ENCODE results near the gene SORCS2. TPM values are rescaled to one million over a fixed set of nuclear protein-coding genes. Genes with fewer than 3 reads are reported as not detected.

Gene SORCS2
- total RNA-seq, 4 donors from 2014 or later = 0.53 to 9.9 (median 0.90) TPM

DNA sequence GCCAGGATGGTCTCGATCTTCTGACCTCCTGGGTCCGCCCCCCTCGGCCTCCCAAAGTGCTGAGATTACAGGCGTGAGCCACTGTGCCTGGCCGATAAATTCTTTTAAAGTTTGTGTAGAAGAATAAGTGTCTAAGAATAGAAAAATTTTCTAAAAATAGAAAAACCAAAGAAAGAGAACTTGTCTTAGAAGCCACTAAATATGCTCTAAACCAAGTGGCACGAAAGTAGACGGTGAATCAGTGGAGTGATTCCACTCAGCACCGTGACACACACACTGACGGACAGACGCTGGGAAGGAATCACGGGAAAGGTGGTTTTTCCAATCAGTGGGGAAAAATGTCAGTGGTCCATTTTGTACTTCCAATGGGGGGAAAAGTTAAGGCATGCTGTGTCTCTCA lies 315.0 kb downstream of the SORCS2 start:
- Histone ChIP-seq H3K27me3 (no peaks in the 10 kb centered on the region), H3K27ac (no peak overlapping the region), H3K4me1 (no peaks in the 10 kb centered on the region), H3K36me3 (no peaks in the 10 kb centered on the region), H3K4me3 (no peak overlapping the region), H3K9me3 (no peaks in the 10 kb centered on the region)
- no peak for DNase-seq
- TF ChIP-seq, protein P1, sequence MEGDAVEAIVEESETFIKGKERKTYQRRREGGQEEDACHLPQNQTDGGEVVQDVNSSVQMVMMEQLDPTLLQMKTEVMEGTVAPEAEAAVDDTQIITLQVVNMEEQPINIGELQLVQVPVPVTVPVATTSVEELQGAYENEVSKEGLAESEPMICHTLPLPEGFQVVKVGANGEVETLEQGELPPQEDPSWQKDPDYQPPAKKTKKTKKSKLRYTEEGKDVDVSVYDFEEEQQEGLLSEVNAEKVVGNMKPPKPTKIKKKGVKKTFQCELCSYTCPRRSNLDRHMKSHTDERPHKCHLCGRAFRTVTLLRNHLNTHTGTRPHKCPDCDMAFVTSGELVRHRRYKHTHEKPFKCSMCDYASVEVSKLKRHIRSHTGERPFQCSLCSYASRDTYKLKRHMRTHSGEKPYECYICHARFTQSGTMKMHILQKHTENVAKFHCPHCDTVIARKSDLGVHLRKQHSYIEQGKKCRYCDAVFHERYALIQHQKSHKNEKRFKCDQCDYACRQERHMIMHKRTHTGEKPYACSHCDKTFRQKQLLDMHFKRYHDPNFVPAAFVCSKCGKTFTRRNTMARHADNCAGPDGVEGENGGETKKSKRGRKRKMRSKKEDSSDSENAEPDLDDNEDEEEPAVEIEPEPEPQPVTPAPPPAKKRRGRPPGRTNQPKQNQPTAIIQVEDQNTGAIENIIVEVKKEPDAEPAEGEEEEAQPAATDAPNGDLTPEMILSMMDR (IDR thresholded peaks at IDR 0.05) = no peak
- no peak for TF ChIP-seq POLR2A (IDR thresholded peaks at IDR 0.05)

DNA sequence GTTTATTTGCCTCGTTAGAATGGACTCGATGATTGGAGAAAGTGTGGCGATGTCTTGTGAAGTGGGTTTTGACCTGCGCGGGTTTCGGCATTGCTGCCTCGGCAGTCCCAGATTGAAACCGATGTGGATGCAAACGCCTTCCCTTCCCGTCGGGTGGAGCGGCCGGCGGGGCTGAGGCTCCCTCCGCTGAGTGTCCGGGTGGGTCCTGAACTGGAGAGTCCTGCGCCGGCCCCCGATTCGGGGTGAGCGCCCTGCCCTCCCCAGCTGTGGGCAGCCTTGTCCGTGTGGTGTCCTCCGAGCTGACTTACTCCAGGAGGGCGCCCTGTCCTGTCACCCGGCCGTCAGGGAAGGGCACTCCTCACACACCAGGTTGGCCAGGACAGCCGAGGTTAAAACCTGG lies 317.7 kb downstream of the SORCS2 start:
- no peak overlapping the region for H3K4me3 ChIP-seq
- TF ChIP-seq POLR2A (IDR thresholded peaks at IDR 0.05) = no peak
- H3K4me1 ChIP-seq = no peaks in the 10 kb centered on the region
- no peak for DNase-seq
- H3K27ac ChIP-seq = no peak overlapping the region
- H3K36me3 ChIP-seq = no peaks in the 10 kb centered on the region
- H3K27me3 ChIP-seq = no peaks in the 10 kb centered on the region
- H3K9me3 ChIP-seq = no peaks in the 10 kb centered on the region

DNA sequence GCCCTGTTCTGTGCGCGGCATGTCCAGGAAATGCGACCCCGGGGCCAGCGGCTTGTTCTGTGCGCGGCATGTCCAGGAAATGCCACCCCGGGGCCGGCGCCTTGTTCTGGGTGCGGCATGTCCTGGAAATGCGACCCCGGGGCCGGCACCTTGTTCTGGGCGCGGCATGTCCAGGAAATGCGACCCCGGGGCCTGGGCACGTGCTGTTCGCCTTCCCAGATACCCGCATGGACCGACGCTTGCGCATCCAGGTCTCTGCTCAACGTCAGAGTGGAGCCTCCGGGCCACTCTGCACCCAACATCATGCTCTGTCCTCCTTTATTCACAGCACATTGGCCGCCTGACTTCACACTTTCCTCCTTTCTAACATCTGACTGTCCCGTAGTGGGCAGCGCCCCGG lies 318.2 kb downstream of the SORCS2 start:
- H3K27me3 ChIP-seq = no peaks in the 10 kb centered on the region
- H3K9me3 ChIP-seq = no peaks in the 10 kb centered on the region
- no peak overlapping the region for H3K27ac ChIP-seq
- no peak overlapping the region for H3K4me3 ChIP-seq
- H3K36me3 ChIP-seq = no peaks in the 10 kb centered on the region
- TF ChIP-seq, protein P1 (IDR thresholded peaks at IDR 0.05) = no peak
- no peak for TF ChIP-seq POLR2A (IDR thresholded peaks at IDR 0.05)
- no peaks in the 10 kb centered on the region for H3K4me1 ChIP-seq
- DNase-seq = no peak

DNA sequence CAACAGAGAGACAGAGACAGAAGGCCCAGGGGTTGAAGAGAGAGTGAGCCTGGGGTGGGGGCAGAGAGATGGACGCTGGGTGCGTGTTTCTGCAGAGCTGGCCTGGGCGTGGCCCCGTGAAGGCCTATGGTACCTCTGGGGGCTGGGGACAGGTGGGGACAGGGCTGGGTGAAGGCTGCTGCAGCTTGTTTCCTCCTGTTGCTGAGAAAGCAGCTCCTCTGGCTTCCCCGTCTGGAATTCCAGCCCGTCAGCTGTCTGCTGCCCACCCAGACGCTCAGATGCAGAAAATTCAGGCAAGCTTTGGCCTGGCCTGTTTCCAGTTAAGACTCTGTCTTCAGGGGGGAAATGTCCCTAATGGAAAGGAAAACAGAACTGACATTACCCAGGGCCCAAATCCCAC lies 319.2 kb downstream of the SORCS2 start:
- Histone ChIP-seq H3K27me3 (no peaks in the 10 kb centered on the region), H3K4me3 (no peak overlapping the region), H3K27ac (no peak overlapping the region), H3K9me3 (no peaks in the 10 kb centered on the region), H3K4me1 (no peaks in the 10 kb centered on the region), H3K36me3 (no peaks in the 10 kb centered on the region)
- no peak for TF ChIP-seq POLR2A (IDR thresholded peaks at IDR 0.05)
- TF ChIP-seq, protein P1 (IDR thresholded peaks at IDR 0.05) = no peak
- no peak for DNase-seq

DNA sequence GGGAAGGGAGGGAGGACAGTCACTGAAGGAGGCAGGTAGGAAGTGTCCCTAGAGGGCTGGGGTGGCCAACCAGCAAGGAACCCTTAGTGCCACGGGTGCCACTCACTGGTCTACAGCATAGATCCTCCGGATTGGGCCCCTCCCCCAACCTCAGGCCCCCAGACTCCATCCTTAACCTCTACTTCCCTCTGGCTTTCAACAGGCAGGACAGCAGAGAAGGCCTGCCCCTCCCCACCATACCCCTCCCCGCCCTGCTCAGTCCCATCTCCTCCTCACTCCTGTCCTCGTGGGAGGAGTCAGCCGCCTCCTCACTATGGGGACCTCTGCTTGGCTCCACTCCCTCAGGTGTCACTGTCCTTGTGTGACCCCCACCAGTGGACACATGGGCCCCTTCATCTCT lies 320.1 kb downstream of the SORCS2 start:
- Histone ChIP-seq H3K27me3 (no peaks in the 10 kb centered on the region), H3K27ac (no peak overlapping the region), H3K4me1 (no peaks in the 10 kb centered on the region), H3K4me3 (no peak overlapping the region), H3K36me3 (no peaks in the 10 kb centered on the region), H3K9me3 (no peaks in the 10 kb centered on the region)
- no peak for DNase-seq
- TF ChIP-seq, protein P1 (IDR thresholded peaks at IDR 0.05) = no peak
- TF ChIP-seq POLR2A (IDR thresholded peaks at IDR 0.05) = no peak

DNA sequence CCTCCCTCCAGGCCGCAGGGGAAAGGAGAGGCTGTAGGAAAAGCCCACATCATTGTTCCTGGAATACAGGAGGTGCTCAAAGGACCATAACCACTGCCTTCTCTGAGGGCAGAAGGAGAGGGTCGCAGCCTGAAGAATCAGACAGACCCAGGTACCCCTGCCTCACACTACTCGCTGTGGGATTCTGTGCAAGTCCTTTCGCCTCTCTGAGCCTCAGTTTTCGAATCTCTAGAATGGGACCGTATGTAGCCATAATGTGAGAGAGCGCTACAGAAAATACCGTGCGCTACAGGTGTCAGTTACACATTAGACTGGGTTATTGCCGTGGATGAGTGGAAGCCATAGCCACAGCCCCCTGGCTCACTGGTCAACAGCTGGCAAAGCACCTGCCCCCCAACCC lies 320.6 kb downstream of the SORCS2 start:
- no peak overlapping the region for H3K4me3 ChIP-seq
- no peaks in the 10 kb centered on the region for H3K4me1 ChIP-seq
- no peaks in the 10 kb centered on the region for H3K36me3 ChIP-seq
- no peaks in the 10 kb centered on the region for H3K9me3 ChIP-seq
- no peak overlapping the region for H3K27ac ChIP-seq
- TF ChIP-seq POLR2A (IDR thresholded peaks at IDR 0.05) = no peak
- TF ChIP-seq, protein P1 (IDR thresholded peaks at IDR 0.05) = no peak
- no peak for DNase-seq
- H3K27me3 ChIP-seq = no peaks in the 10 kb centered on the region

Measured in Peyer's patch (tissue), 4 donors.